Fibroblast of skin of right biceps (primary cell): ENCODE measurements around the gene WFDC12.
"Not testable (repeated sequence)": the region's sequence is repeated elsewhere in the genome, so short reads cannot be mapped to it uniquely, and the experiment has no call there.

ENCODE experiments used
- DNase-seq: peaks from one replicate; pipeline ENCODE4 v3.0.0-alpha.2; 2013

Gene WFDC12

GRCh38 chr20:45124365-45124764, at the start of gene WFDC12:
Gene WFDC12, minus strand, starts transcription at chr20:45124465. Its CDS starts 18 bp downstream, at chr20:45124447.
- no peak for DNase-seq

- no peak for DNase-seq
Measured at GRCh38 chr20:45173522-45173921, 49.3 kb upstream of the WFDC12 start.

GRCh38 chr20:45164906-45165305, 40.6 kb upstream of the WFDC12 start:
- DNase-seq, result no peak

- DNase-seq, result no peak
Measured at GRCh38 chr20:45163083-45163803, 39.0 kb upstream of the WFDC12 start.

GRCh38 chr20:45157962-45158361, 33.7 kb upstream of the WFDC12 start:
- DNase-seq, result peak; percentile 71

- DNase-seq, result no peak
Measured at GRCh38 chr20:45156713-45157112, 32.4 kb upstream of the WFDC12 start.

- DNase-seq, result not testable (repeated sequence)
Measured at GRCh38 chr20:45154794-45155193, 30.5 kb upstream of the WFDC12 start.

- no peak for DNase-seq
Measured at GRCh38 chr20:45154183-45154582, 29.9 kb upstream of the WFDC12 start.

GRCh38 chr20:45153752-45154151, 29.5 kb upstream of the WFDC12 start:
- no peak for DNase-seq

- DNase-seq, result no peak
Measured at GRCh38 chr20:45153147-45153546, 28.9 kb upstream of the WFDC12 start.

GRCh38 chr20:45152405-45152804, 28.1 kb upstream of the WFDC12 start:
- DNase-seq, result no peak

- no peak for DNase-seq
Measured at GRCh38 chr20:45149062-45149461, 24.8 kb upstream of the WFDC12 start.

GRCh38 chr20:45140836-45141235, 16.6 kb upstream of the WFDC12 start:
- DNase-seq, result no peak

GRCh38 chr20:45139733-45140375, 15.6 kb upstream of the WFDC12 start:
- DNase-seq, result not testable (repeated sequence)

- peak; percentile 4 for DNase-seq
Measured at GRCh38 chr20:45138561-45139300, 14.5 kb upstream of the WFDC12 start.

GRCh38 chr20:45136911-45137310, 12.6 kb upstream of the WFDC12 start:
- no peak for DNase-seq

- DNase-seq, result no peak
Measured at GRCh38 chr20:45128099-45128498, 3.8 kb upstream of the WFDC12 start.

- no peak for DNase-seq
Measured at GRCh38 chr20:45121388-45121787, 2.9 kb downstream of the WFDC12 start.

- DNase-seq, result no peak
Measured at GRCh38 chr20:45119556-45120266, 4.6 kb downstream of the WFDC12 start.

- DNase-seq, result no peak
Measured at GRCh38 chr20:45118028-45118427, 6.2 kb downstream of the WFDC12 start.

GRCh38 chr20:45117581-45117980, 6.7 kb downstream of the WFDC12 start:
- no peak for DNase-seq

- no peak for DNase-seq
Measured at GRCh38 chr20:45115829-45116228, 8.4 kb downstream of the WFDC12 start.

- no peak for DNase-seq
Measured at GRCh38 chr20:45115386-45115774, 8.9 kb downstream of the WFDC12 start.
